Measurements from ENCODE around the gene CENPW.

CENPW gene

GRCh38 chr6:126339796-126340609 is at the start of gene CENPW:
TSS of gene CENPW (plus strand) at chr6:126340115. CDS start at chr6:126340274, 159 bp downstream.
- no peak for DNase-seq

GRCh38 chr6:126293891-126294524 is 45.9 kb upstream of the CENPW start:
- DNase-seq, result no peak

DNA sequence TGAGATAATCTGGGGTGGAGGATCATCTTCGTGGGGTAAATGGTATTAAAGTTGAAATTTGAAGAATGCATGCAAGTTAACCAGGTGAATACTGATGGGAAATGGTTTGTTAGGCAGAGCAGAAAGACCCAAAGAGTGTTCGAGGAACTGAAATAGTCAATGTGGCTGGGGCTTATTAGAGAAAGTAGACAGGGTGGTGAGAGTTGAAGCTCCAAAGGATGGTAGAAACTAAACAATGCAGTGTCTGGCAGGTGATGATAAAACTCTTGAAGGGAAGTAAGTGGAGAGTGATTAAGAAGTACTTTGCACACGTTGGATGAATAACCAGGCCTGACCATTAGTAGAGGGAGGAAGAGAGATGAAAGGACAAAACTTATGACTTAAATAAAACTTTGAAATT is 39.8 kb upstream of the CENPW start:
- DNase-seq, result no peak

- no peak for DNase-seq
These were observed 39.2 kb upstream of the CENPW start for GRCh38 chr6:126300735-126301134.

- no peak for DNase-seq
These were observed 37.7 kb upstream of the CENPW start for GRCh38 chr6:126302191-126302590.

GRCh38 chr6:126307849-126308248 is 32.1 kb upstream of the CENPW start:
- DNase-seq, result no peak

DNA sequence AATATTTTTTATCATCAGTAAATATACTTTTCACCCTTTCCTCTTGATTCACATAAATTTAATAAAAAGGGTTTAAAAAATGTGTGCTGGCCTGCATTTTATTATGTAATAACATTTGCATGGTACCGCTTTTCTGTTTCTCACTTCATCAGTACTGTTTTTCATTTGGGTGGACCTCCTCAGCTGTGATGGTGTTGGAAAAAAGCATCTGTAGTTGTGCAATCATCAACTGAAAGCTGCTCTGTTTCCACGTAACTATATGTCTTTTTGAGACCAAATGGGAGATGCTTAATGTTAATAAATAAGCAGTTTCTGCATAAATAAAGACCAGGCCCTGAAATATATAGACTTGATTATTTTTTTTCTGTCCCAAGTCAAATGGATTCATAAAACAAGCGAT is 31.6 kb upstream of the CENPW start:
- DNase-seq, result no peak

- no peak for DNase-seq
These were observed 27.8 kb upstream of the CENPW start for GRCh38 chr6:126312013-126312665.

GRCh38 chr6:126313941-126314340 is 26.0 kb upstream of the CENPW start:
- no peak for DNase-seq

- DNase-seq, result no peak
These were observed 21.1 kb upstream of the CENPW start for GRCh38 chr6:126318797-126319196.

DNA sequence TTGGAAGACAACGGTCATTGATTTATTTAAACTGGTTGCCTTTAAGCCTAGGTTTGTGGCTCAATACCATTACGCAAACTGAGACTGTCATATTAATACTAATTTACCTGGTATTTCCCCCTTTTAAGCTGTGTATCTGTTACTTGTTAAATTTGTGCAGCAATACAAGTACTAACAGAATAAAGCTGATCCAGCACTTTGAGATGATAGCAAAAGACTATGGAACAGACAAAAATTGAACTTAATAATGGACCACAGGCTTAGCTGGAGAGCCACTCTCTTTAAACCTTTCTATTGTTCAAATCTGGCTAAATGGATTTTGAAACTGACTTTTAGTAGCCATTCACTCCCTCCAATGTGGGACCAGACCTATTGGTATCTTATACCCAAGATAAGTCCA is 6.2 kb upstream of the CENPW start:
- DNase-seq, result no peak

- no peak for DNase-seq
These were observed 4.7 kb upstream of the CENPW start for GRCh38 chr6:126335210-126335609.

DNA sequence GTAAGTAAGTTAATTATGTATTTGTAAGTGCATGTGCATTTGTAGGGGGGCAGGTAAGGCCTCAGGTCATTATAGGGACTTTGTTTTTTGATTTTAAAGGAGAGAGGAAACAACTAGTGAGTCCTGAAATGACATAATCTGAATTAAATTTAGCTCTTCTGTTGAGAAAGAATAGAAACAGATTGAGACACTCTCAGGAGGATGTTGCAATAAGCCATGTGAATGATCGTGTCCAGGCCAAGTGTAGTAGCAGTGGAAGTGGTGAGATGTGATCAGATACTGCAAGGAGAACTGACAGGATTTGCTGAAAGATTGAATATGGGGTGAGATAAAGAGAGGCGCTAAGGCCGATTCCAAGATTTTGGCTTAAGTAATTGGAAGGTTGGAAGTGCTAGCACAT is 2.6 kb upstream of the CENPW start:
- no peak for DNase-seq

DNA sequence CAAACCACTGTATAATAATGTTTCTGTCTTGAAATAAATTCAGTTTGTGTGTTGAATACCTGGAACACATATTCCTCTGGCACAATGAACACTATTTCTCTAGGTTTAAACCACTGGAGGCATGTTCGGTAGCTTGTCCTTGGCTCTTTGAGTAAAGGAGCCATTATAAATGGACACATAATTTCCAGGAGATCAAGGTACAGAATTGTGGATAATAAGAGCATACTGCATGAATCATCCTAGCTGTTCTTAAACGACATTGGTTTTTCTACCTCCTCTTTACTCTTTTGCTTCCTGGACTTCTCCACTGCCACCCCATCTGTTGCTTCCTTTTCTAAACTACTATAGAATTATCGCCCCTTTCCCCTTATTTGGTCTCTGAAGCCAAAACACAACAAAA is 1.2 kb downstream of the CENPW start:
- DNase-seq, result no peak

- DNase-seq, result no peak
These were observed 4.3 kb downstream of the CENPW start for GRCh38 chr6:126344181-126344580.

DNA sequence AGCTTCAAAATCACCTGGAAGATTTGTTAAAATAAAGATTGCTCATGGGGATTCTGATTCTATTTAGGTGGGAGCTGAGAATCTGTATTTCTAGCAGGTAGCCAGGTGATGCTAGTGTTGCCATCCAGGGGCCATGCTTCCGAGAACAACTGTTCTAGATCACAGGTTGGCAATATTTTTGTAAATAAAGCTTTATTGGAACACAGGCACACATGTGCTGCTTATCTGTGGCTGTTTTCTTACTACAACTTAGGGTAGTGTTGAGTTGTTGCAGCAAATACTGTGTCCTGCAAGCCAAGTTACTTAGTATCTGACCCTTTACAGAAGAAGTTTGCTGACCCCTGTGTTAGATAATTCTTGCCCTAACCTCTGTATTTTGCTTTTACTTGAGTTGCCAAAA is 12.0 kb downstream of the CENPW start:
- no peak for DNase-seq

- no peak for DNase-seq
These were observed 12.6 kb downstream of the CENPW start for GRCh38 chr6:126352514-126352913.

DNA sequence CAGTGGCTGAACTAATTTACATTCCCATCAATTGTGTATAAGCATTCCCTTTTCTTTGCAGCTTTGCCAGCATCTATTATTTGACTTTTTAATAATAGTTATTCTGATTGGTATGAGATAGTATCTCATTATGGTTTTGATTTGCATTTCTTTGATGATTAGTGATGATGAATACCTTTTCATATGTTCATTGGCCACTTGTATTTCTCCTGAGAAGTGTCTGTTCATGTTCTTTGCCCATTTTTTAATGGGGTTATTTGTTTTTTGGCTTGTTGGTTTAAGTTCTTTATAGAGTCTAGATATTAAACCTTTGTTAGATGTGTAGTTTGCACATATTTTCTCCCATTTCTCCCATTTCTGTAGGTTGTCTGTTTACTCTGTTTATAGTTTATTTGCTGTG is 16.6 kb downstream of the CENPW start:
- DNase-seq, result no peak

DNA sequence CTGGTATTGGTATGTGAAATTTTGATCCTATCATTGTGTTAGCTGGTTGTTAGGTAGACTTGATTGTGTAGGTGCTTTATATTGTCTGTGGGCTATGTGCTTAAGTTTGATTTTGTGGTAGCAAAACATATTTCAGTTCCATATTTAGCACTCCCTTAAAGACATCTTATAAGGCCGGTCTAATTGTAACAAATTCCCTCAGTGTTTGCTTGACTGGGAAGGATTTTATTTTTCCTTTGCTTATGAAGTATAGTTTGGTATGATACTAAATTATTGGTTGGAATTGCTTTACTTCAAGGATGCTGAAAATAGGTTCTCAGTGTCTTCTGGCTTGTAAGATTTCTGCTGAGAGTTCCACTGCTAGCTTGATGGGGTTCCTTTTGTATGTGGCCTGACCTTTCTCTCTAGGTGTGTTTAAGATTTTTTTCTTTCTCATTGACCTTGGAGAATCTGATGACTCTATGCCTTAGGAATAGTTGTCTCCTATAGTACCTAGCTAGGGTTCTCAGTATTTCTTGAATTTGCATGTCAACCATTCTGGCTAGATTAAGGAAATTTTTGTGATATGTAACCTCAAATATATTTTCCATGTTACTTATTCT is 20.1 kb downstream of the CENPW start:
- DNase-seq, result no peak

DNA sequence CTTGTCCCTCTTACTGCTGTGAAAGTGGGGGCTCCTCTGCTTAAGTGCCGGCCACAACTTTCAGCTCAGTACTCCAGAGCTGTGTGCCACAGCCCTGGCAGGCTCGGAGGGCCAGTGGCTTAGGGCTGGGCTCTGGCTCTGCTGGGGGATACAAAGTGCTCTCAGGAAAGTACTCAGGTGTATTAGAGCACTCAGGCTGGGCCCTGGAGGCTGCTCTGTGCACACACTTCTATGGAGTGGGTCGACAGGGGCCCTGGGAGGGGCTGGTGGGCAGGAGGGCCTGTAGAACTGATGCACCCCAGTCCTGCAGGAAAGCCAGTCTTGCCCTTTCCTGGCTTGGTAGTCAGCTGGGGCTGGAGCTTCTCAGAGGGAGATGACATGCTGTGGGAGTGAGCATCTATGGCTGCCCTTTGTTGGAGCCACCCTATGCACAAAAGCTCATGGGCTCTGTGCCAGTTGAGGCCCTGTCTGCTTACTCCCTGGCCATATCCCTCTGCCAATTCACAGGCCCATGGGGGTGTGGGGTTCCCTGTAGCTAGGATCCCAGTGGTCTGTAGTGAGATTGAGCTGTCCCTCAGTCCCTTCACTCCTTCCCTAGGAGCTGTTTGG is 22.0 kb downstream of the CENPW start:
- no peak for DNase-seq

DNA sequence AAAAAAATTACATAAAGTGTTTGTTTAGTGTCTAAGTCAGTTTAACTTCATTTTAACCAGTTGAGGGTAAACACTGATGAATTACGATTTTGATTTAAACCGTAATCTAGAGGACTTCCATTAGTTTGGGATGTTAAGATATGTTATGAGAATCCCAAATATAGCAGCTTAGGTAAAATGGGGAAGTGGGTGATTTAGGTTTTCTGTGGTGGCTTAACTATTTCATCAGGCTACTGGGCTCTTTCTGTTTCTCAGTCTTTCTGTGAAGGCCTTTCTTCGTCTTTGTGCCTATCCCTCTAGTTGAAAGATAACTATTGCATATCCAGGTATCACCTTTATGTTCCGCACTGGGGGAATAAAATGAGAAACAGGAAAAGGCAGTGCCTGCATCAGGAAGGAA is 27.9 kb downstream of the CENPW start:
- DNase-seq, result no peak

DNA sequence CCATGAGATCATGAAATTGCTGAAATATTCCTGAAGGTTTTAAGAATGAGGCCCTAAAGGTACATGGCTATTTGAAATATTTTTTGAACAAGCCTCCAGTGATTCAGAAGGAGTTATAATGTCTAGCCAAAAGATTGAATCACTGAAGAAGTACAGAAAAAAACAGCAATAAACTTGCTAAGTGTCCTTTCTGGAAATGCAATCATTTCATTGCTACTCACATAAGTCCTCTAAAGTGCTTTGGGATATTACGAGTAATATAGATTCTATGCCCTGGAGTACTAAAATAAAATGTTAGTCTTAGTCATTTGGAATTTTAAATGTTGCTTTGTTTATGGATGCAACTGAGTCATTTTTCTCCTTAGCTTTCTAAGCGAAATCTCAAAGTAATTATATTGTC is 32.7 kb downstream of the CENPW start:
- no peak for DNase-seq

GRCh38 chr6:126373344-126373743 is 33.4 kb downstream of the CENPW start:
- no peak for DNase-seq

Data from cortex of kidney (tissue), 1 donor.